ENCODE data around the gene GID4.

The GID4 gene

DNA sequence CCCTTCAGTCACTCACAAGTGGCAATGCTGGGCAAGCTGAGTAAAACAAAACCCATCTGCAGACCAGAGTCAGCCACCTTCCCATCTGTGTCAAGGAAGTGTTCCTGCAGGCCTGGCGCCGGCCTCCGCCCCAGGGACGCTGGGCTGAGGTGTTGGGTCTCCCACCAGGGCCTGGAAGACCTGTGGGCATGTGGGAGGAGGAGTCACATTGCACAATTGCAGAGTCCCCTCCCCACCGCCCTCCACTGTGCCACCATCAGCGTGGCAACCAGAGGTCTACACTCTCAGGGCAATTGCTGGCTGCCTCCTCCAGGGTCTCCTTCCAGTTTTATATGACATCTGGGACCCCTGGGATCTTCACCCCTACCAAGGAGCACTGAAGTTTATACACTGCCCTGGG is 66.4 kb downstream of the GID4 start:
- DNase-seq = no peak

DNA sequence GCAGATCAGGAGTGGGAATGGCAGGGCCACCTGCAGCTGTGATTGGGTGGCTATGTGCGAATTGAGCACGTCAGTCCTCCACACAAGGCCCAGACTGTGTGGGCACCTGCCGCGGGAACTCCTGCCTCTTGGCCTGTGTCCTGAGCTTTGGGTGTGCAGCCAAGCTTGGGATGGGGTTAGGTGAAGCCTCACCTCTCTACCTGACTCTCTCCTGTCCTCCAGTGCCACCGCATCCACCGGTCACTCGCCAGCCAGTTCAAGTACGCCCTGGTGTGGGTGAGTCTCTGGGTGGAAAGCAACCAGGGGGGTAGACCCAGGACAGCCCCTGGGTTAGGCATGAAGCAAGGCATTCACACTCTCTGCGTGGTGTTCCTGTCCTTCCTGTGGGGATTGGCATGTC is 67.0 kb downstream of the GID4 start:
- DNase-seq = no peak

DNA sequence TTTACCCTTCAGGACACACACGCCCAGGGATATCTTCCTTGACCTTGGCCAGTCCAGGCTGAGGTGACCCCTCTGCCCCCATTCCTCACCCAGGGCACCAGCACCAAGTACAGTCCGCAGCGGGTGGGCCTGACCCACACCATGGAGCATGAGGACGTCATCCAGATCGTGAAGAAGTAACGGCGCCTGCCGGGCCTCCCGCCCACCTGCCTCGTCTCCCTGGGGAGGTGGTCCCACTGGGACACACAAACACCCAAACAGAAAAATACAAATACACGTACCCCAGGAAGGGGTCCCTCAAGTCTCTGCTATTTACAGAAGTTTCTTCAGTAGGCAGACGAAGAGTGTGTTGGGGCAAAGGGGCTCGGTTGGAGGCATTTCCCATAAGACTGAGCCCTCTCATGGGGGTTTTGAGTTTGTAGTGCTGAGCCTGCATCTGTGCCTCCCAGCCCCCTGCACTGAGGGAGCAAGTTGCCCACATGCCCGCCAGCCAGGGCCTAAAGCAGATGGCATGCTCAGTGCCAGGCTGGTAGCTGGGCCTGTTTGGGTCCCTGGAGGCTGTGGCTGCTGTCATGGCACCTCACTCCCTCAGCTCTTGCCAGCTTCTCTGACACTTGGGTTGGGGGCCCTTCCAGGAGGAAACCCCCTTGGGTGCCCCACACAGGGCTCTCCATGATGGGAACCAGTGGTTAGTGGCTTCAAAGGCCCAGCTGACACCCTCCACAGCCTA is 68.0 kb downstream of the GID4 start:
- DNase-seq = no peak

DNA sequence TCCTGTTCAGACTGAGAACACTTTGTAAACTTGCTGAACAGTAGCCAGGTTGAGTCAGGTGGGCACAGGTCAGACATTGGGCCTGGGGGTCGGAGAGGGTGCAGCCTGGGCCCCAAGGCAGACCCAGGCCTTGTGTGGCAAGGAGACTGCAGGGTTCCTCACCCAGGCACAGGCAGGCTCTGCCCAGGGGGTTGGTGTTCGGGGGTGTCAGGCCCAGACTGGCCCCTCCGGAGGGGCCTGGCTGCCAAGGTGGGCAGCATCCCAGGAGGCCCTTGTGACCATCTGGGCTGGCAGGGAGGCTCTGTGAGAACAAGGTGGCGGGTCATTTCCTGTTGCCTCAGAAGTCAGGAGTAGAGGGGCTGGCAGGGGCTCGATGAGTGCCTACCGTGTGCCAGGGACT is 68.8 kb downstream of the GID4 start:
- DNase-seq = no peak

DNA sequence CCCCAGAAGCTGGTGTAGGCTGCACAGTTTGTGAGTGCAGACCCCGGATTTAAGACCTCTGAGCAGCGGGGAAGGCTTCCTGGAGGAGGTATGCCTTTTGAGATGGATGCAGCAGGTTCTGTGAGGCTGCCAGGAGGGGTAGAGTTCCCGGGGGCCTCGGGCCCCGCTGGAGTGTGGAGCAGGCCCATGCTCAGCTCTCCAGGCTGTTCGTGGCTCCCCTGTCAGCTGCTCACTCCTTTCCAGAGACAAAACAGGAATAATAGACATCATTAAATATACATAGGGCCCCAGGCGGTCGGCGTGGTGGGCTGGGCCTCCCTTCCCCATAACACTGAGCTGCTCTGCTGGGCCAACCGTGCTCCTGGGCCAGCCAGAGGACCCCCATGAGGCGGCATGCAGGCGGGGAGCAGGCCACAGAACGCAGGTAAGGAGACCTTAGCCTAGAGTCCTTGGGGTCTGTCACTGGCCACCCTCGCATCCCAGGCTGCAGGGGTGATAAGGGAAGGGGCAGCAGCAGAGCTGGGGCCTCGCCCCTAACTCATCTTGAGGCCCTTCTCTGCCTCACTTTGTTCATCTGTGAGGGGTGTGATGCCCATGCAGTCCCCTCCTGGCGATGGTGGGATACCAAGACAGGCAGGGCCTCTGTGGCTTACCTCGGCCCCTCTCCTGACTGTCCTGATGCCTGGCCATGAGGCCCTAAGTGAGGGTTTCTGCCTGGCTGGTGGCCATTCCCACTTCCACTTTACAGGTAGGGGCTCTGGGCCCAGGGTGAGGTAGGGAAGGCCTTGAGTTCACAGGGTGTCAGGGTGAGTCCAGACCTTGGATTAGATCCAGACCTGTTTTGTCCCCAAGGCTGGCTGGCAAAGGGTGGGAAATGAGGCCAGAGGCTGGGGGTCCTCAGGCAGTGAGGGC is 69.4 kb downstream of the GID4 start, which contains the start of gene MYO15A:
TSS of gene MYO15A (plus strand) at position 356 of the 912 bp plus-strand sequence. CDS start 10,045 bp downstream, outside the sequence.
- DNase-seq = no peak

DNA sequence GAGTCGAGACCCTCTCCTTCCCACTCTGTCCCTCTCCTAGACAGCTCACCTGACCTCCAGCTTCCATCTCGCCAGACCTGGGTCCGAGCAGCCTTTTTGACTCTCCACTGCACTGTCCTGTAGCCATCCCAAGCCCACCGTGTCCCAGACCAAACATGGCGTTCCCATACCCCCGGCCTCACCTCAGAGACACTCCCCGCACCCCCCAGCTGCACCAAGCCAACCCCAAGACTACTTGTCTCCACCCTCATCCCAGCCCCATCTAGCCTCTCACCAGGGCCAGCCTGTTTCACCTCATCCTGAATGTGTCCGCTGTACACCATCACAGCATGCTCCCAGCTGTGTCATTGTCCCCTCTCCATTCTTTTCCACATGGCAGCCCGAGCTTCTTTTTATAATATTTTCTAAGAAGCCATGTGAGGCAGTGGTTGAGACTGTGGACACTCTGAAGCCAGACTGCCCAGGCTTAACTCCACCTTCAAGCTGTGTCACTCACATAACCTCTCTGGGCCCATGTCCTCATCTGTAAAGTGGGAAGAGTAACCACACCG is 70.8 kb downstream of the GID4 start:
- no peak for DNase-seq

DNA sequence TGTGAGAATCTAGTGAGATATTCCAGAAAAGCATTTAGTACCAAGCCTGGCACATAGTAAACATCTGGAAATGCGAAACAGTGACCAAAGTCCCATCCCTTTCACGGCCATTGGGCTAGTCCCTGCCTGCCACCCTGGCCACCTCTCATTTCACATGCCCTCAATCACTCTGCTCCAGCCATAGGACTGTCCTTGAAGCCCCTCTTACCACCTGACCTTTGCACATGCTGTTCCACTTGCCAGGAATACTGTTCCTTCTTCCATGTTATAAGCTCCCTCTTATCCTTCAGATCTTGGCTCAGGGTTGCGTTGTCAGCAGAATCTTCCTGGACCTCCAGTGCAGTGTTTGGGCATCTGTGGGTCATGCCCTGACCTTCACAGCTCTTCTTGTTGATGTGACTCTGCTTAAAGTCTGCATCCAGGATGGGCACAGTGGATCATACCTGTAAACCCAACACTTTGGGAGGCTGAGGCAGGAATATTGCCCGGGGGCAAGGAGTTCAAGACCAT is 71.5 kb downstream of the GID4 start:
- DNase-seq = no peak

DNA sequence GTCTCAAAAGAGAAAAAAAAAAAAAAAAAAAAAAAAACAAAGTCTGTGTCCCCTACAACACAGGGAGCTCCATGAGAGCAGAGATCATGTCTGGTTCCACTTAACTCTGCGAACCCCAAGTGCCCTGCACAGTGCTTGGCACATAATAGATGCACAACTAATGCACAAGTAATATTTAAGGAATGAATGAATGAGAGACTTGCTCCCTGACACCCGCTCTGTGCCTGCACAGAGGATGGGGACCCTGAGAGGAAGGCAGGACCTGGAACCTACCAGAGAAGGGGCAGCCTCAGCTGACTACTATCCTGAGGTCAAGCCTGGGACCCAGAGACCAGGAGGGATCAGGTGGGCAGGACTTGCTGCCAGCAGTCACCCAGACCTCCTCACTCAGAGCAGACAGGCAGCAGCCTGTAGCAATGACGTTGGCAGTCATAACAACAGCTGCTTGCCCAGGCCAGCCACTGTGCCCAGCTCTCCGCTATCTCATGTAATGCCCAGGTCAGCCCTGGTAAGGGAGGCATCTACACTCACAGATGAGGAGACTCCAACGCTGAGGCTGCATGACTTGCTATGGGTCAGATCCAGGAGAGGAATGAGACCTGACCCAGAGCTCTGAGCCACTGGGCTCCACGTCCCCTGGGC is 72.2 kb downstream of the GID4 start:
- no peak for DNase-seq

DNA sequence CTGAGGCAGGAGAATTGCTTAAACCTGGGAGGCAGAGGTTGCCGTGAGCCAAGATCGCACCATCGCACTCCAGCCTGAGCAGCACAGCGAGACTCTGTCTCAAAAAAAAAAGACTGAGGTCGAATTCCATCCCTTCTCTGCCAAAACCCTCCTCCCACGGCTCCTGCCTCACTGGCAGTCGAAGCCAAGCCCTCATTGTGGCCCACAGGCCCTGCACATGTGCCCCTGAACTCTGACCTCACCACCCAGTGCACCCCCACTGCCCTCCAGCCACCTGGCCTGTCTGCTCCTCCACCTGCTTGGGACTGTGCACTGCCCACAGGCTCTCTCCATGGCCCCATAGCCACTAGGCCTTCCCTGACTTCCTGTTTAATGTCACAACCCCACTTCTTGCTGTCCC is 76.3 kb downstream of the GID4 start:
- DNase-seq = no peak

DNA sequence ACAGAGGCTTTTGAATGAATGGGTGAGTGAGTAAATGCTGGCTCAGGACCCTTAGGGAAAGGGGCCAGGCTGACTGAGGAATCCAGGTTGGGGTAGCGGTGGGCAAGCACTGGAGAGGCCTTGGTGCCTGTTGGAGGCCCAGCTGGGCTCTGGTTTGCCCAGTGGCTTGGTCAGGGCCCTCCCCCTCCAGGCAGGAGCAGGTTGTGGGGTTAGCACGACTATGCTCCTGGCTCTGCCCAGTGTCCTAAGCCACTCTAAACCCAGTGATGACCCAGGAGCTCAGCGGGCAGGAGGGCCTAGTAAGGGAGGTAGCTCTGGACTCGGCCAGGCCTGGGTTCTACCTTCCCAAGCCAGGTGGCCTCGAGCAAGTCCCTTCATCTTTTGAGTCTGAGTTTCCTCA is 76.9 kb downstream of the GID4 start:
- DNase-seq = no peak

DNA sequence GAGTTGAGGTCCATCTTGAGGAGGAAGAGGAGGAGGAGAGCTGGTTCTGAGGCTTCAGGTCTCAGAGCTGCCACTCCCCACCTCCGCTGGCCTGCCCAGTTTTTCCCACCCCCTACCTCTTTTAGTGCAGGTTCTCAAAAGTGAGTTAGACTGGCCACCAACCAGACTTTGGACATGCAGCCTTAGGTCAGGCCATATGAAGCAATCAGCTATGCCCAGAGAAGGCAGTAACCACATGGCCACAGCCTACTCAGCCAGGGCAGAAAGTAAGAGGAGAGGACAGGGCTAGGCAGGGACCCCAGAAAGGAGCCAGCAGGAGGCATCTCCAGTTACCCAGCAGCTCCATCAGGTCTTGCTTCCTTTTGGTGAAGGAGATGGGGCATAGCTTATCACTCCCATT is 78.3 kb downstream of the GID4 start:
- no peak for DNase-seq

All from CD4-positive, alpha-beta T cell treated with Interleukin-10 for 1 hour (primary cell).